H1 (cell line): ENCODE results near the gene ALKBH3. TPM values are rescaled to one million over a fixed set of nuclear protein-coding genes. Genes with fewer than 3 reads are reported as not detected.

ENCODE experiments used
- CBX8 ChIP-seq: fragments of 300-800, 300-1000 bp; sonication (generic); IDR thresholded peaks from 2 replicates; pipeline ENCODE4 v1.7.1; 2016; ENCODE audit warnings: low read depth, low read length, borderline replicate concordance
- KDM5A ChIP-seq: fragments of 200-600 bp; IDR thresholded peaks from 2 replicates; pipeline ENCODE4 v1.7.1; 2012; ENCODE audit warnings: mild to moderate bottlenecking, low read length, inconsistent platforms, mixed read lengths
- RAD21 ChIP-seq, 2 experiments: IDR thresholded peaks in 1 of 2; conservative IDR thresholded peaks in 1 of 2; 2 replicates each; pipeline ENCODE4 v1.6.1; 2011; ENCODE audit warnings: low read depth in 2 of 2, low read length in 2 of 2, improper control_type of control experiment in 1 of 2, inconsistent platforms in 1 of 2, mild to moderate bottlenecking in 1 of 2, moderate library complexity in 1 of 2
- polyA plus RNA-seq, 7 experiments: library from polyadenylated mRNA; depleted of rRNA in 3 of 7; stranded (reverse) in 5 of 7; unstranded in 2 of 7; fragments of >200 nt in 5 of 7; fragments of 200-250 nt in 2 of 7; gene quantifications; 1 replicate in 5 of 7; 2 replicates in 1 of 7; 4 replicates in 1 of 7; pipeline versions ENCODE4 v1.2.1 to v1.2.3, GENCODE V29; 2011 to 2013; ENCODE audit warnings: missing spikeins in 2 of 7, mixed read lengths in 2 of 7
- total RNA-seq: library from RNA; stranded (reverse); fragmentation: NEBNext Ultra II Directional; extraction: Animal tissue kit (Norgen Biotek cat#: 25700); gene quantifications from 2 replicates; pipeline ENCODE4 v1.2.1, GENCODE V29; 2021

Gene ALKBH3
- total and polyA plus RNA-seq, 2 of the 8 experiments (the other 6 are each of a cell fraction or from before 2014, with no cell fraction given) = 10.5 to 11.4 TPM

- no peak for TF ChIP-seq KDM5A
- TF ChIP-seq RAD21 (IDR thresholded peaks at IDR 0.05 in 1 of 2, conservative IDR thresholded peaks at IDR 0.05 in 1 of 2; ENCODE audit: low read depth in 2 of 2, low read length in 2 of 2) = no peak
- TF ChIP-seq CBX8 = no peak
- TF ChIP-seq, all 59 proteins: peak for 0
Measured at GRCh38 chr11:43908191-43908590, 27.6 kb downstream of the ALKBH3 start (continued).
